ENCODE measurements around the gene LRP1.
A peak's percentile ranks its signal among the peaks of the same experiment; 100 is the strongest.

The LRP1 gene

DNA sequence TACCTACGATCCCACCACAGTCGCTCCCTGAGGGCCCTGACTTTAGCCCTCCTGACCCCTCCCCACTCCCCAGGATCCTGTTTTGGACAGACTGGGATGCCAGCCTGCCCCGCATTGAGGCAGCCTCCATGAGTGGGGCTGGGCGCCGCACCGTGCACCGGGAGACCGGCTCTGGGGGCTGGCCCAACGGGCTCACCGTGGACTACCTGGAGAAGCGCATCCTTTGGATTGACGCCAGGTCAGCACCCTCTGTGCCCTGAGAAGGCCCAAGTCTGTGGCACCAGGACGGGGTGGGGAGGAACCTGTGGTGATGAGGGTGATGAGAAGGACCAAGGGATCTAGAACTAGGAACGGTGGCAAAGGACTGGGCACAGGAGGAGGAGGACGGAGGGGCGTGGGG, 49.1 kb downstream of the LRP1 start:
- no peak for DNase-seq

DNA sequence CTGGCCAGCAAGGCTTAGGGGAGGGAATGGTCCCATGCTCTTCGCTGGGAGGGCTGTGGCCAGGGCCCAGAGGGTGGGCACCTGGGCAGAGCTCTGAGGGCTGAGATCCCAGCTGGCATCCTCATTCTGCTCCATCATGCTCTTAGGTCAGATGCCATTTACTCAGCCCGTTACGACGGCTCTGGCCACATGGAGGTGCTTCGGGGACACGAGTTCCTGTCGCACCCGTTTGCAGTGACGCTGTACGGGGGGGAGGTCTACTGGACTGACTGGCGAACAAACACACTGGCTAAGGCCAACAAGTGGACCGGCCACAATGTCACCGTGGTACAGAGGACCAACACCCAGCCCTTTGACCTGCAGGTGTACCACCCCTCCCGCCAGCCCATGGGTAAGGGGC, 49.9 kb downstream of the LRP1 start:
- DNase-seq = no peak

DNA sequence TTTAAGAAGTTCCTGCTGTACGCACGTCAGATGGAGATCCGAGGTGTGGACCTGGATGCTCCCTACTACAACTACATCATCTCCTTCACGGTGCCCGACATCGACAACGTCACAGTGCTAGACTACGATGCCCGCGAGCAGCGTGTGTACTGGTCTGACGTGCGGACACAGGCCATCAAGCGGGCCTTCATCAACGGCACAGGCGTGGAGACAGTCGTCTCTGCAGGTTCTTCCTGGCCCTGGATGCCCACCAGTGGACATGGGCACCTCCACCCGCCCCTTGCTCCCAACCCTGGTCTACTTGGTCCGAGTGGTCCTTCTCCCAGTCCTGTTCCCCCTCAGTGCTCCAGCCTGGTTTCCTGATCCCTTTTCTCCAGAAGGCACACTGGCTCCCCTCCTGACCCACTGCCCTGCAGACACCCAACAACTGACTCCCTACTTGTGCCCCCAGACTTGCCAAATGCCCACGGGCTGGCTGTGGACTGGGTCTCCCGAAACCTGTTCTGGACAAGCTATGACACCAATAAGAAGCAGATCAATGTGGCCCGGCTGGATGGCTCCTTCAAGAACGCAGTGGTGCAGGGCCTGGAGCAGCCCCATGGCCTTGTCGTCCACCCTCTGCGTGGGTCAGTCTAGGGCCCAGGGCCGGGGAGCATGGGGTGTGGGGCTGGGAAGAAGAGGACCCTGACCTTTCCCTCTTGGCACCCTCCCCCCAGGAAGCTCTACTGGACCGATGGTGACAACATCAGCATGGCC, 51.2 kb downstream of the LRP1 start:
- no peak for DNase-seq

DNA sequence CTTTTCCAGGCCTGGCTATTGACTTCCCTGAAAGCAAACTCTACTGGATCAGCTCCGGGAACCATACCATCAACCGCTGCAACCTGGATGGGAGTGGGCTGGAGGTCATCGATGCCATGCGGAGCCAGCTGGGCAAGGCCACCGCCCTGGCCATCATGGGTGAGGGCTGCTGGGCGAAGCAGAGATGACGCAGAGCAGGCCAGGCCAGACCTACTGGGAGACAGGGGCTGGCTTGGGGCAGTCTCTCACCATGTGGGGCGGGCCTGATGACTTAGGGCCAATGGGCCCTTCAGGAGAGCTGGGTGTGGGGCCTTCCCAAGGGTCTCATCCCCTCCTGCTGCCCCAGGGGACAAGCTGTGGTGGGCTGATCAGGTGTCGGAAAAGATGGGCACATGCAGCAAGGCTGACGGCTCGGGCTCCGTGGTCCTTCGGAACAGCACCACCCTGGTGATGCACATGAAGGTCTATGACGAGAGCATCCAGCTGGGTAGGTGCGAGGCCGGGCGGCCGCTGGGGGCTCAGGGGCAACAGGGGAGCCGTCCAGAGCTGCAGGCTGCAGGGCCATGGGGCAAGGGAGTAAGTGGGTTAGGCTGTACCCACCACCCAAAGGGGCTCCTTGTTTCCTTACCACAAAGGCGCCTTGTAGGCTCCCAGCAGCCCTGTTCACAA, 52.2 kb downstream of the LRP1 start:
- DNase-seq = no peak

DNA sequence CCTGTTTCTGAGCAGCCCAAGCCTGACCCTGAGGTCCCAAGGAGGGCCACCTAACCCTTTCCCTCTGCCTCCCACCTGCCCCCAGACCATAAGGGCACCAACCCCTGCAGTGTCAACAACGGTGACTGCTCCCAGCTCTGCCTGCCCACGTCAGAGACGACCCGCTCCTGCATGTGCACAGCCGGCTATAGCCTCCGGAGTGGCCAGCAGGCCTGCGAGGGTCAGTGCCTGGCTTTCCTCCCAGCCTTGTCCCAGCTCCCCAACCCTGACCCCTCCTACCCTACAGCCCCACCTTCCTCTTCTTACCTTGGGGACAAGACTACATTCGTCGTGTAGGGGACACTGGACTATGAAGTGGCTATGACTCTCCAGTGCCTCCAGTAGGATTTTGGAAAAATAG, 52.8 kb downstream of the LRP1 start:
- DNase-seq = no peak

DNA sequence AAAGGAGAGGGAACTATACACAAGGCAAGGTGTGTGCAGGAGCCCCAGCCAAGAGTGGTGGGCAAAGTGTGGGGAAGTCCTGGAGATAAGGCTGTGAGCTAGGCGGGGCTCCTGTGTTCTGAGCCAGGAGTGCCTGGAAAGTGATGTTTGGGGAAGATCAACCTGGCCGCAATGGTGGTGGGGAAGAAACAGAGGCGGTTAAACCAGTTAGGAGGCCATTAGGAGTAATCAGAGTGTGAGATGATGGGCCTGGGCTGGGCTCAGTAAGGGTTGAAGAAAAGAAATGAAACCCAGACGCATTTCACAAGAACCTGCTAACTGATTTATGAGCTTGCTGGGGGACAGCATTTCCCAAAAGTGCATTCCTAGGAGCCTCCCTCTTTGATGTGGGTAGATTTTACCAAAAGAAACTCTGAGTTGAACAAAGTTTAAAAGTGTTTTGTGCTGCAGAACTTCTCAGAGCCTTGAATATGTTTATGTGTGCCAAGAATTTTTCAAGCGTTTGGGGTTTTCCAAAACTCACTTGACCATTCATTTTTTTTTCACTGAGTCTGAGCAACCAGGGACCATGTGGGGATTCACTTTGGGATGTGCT, 53.4 kb downstream of the LRP1 start:
- no peak for DNase-seq

DNA sequence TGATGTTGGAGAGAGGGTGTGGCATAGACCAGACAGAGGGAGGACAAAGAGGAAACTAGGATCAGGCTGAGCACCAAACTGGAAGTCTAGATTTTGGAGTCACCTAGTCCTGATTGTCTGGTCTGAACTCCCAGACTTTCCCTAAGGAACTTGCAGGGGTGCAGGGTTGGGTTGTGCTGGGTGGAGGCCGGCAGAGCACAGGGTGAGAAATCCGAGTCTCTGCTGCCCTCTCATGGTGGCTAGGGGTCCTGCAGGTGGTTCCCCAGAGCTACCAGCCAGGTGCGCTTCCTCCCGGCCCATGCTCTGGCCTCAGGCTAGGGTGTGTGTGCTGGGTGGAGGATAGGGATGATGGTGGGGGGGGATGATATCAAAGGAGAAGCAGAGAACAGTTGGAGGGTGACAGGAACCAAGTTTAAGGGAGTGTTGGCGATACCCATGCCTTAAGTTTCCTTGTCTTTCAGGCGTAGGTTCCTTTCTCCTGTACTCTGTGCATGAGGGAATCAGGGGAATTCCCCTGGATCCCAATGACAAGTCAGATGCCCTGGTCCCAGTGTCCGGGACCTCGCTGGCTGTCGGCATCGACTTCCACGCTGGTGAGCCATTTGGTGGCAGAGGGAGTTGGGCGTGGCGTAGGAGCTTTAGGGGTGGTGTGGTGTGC, 54.8 kb downstream of the LRP1 start:
- DNase-seq = peak; percentile 49

DNA sequence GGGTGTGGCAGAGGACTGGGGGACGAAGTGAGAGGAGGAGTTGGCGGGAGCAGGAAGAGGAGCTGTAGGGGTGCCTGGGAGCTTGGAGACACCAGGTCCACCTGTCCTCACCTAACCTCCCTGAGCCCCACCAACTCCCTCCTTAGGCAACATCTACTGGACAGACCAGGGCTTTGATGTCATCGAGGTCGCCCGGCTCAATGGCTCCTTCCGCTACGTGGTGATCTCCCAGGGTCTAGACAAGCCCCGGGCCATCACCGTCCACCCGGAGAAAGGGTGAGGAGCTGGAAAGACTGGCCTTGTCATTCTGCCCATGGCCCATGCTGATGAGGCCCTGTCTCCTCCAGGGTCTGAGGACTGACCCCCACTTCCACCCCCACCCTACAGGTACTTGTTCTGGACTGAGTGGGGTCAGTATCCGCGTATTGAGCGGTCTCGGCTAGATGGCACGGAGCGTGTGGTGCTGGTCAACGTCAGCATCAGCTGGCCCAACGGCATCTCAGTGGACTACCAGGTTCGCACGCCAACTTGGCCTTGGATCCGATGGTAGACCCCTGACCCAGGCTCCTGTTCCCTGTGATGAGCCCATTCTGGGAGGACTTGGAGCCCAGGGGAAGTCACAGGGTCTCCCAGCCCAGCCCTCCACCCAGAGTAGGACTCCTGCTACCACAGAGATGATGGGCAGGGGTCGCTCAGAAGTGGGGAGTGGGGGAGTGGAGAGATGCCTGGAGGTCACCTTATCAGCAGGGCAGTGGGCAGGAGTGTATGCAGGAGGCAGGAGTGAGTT, 55.8 kb downstream of the LRP1 start:
- DNase-seq = no peak

DNA sequence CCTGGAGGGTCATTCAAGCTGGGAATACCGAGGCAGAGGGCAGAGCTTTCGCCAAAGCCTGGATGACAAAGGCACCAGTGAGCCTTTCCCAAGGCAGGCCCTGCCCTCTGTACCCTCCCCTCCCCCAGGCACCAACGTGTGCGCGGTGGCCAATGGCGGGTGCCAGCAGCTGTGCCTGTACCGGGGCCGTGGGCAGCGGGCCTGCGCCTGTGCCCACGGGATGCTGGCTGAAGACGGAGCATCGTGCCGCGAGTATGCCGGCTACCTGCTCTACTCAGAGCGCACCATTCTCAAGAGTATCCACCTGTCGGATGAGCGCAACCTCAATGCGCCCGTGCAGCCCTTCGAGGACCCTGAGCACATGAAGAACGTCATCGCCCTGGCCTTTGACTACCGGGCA, 57.1 kb downstream of the LRP1 start:
- no peak for DNase-seq

DNA sequence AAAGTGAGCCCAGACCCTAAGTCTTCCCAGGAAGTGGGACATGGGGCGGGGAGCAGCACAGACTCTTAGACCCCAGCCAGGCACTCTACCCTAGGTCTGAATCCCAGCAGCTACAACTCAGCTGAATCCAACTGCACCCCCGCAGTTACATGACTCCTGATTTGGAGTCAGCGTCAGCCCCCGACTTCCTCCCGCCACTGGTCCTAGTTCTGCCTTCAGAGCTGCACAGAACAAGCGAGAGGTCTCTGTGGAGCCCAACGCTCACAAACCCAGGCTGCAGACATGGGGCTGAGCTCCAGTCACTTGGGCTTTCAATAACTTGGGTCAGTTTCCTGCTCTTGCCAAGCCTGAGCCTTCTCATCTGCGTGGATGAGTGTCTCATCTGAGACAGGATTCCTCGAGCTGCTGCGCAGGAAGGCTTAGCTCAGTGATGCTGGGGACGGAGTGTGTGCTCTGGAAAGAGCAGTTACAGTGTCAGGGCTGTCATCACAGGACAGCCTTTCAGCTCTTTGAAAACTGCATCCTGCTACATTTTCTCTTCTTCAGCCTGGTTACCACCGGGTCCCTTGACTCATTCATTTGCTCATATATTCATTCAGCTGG, 57.7 kb downstream of the LRP1 start:
- DNase-seq = no peak

DNA sequence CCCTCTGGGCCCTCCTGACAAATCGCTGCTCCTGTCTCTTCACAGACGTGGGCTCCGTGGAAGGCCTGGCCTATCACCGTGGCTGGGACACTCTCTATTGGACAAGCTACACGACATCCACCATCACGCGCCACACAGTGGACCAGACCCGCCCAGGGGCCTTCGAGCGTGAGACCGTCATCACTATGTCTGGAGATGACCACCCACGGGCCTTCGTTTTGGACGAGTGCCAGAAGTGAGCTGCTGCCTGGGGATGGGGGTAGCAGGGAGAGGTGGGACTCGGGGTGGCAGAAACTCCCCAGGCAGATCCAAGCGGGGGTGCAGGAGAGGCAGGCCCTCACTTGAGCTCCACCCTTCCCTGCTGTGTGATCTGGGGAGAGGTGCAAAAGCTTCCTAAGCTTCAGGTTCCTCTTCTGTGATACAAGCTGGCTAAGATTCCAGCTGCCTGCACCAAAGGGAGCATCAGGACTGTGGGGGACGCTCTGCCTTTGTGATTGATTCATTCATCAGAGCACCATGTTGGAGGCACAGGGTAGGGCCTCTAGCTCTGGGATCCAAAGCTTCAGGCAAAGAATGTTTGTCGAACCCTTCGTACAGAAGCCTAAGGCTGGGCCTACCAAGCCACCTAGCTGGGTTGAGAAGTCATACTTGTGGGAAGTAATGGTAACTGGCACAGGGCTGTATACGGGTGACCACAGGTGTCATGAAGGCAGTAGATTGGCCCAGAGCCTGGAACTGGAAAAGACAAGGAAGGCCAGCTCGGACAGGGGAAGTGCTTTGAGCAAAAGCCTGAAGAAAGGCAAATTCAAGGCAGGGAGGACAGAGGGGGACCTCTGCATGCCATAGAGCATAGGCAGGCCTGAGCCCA, 59.2 kb downstream of the LRP1 start:
- DNase-seq = no peak

DNA sequence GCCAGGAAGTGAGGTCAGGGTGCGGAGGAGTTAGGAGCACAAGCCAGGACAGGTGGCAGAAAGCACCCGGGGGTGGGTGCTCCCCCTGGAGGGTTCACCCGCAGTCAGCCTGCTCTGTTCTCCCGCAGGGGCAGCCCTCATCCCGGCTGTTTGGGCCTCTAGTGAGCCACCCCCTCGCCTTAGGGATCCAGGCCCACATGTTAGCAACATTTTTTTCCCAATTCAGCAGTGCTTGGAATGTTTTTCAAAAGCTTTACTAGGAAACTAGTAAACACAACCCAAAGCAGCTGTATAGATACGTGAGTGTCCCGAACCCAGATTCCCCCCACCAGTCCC, 59.8 kb downstream of the LRP1 start:
- no peak for DNase-seq

DNA sequence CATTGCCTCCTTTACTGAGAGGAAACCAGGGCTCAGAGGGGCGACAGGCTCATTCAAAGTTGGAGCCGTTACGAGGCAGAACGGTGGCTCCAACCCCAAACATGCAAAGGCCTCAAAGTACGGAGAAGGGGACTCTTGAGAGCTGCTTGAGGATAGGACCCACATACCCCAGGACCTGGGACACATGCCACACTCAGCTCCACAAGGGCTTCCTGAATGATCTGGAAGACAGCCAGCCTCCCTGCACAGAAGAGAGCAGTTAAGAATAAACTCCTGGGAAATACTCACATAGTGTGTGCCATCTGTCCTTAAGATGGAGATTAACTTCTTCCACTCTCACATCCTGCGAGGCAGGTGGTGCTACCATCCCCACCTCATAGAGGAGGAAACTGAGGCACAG, 61.8 kb downstream of the LRP1 start:
- no peak for DNase-seq

DNA sequence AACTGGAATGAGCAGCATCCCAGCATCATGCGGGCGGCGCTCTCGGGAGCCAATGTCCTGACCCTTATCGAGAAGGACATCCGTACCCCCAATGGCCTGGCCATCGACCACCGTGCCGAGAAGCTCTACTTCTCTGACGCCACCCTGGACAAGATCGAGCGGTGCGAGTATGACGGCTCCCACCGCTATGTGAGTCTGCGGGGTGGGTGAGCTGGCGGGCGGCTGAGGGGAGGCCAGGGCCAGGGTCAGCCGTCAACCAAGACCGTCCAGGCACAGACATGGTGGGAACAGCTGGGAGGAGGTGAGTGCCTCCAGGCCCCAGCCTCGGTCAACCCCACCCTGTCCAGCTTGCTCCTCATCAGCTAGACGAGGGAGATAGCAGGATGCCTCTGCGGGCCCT, 62.5 kb downstream of the LRP1 start:
- no peak for DNase-seq

DNA sequence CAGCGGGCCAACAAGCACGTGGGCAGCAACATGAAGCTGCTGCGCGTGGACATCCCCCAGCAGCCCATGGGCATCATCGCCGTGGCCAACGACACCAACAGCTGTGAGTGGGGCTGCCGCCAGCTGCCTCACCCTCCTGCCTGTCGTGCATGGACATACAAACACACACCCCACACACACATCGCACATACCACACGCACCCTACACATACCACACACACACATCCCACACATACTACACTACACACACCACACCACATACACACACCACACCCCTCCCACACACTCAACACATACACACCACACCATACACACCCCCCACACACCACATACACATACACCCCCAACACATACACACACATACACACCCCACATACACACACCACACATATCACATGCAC, 63.1 kb downstream of the LRP1 start:
- DNase-seq = no peak

DNA sequence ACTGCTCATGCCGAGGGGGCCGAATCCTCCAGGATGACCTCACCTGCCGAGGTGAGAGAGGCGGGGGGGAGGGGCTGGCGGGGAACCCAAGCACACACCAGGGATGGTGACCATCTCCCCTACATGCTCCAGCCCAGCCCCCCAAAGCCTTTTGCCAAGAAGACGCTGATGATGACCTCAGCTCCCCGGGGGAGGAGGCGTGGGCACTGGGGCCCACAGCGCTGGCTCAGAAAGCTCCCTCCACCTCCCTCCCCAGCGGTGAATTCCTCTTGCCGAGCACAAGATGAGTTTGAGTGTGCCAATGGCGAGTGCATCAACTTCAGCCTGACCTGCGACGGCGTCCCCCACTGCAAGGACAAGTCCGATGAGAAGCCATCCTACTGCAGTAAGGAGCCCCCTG, 64.6 kb downstream of the LRP1 start:
- DNase-seq = no peak

DNA sequence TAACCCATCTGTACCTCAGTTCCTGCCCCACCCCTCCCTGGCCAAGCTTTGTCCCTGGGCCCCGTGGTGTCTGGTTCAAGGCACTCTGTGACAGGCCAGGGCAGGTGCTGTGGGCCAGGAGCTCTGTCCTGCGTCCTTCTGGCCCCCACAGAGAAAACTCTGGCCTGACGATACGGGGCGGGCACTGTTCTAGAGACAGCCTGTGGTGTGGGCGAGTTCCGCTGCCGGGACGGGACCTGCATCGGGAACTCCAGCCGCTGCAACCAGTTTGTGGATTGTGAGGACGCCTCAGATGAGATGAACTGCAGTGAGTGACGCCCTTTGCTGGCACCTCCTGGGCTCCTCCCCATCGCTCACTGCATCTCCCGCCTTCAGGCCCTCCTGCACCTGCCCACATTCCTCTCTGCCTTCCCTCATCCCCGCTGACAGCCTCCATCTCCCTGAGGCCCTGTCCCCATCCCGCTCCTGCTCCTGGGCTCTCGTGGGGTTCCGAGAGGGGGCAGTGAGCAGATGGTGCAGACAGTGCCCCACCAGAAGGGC, 65.5 kb downstream of the LRP1 start:
- no peak for DNase-seq

DNA sequence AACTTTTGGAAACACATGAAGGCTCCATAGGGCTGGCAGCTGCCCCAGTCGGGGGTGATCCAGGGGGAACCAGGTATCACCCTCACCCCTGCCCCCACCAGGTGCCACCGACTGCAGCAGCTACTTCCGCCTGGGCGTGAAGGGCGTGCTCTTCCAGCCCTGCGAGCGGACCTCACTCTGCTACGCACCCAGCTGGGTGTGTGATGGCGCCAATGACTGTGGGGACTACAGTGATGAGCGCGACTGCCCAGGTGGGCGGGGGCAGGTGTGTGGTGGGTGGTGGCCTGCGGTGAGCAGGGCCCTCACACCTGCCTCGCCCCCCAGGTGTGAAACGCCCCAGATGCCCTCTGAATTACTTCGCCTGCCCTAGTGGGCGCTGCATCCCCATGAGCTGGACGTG, 66.0 kb downstream of the LRP1 start:
- no peak for DNase-seq

DNA sequence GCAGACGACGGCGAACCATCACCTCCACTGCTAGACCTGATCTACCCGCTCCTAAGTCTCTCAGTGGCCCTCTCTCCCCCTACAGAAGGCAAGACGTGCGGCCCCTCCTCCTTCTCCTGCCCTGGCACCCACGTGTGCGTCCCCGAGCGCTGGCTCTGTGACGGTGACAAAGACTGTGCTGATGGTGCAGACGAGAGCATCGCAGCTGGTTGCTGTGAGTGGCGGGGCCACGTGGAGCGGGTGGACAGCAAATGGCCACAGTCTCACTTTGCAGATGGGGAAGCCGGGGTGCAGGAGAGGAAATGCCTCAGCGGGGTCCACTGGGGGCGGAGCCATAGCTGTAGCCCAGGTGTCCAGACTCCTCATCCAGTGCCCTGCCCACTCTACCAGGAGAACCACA, 66.9 kb downstream of the LRP1 start:
- no peak for DNase-seq

DNA sequence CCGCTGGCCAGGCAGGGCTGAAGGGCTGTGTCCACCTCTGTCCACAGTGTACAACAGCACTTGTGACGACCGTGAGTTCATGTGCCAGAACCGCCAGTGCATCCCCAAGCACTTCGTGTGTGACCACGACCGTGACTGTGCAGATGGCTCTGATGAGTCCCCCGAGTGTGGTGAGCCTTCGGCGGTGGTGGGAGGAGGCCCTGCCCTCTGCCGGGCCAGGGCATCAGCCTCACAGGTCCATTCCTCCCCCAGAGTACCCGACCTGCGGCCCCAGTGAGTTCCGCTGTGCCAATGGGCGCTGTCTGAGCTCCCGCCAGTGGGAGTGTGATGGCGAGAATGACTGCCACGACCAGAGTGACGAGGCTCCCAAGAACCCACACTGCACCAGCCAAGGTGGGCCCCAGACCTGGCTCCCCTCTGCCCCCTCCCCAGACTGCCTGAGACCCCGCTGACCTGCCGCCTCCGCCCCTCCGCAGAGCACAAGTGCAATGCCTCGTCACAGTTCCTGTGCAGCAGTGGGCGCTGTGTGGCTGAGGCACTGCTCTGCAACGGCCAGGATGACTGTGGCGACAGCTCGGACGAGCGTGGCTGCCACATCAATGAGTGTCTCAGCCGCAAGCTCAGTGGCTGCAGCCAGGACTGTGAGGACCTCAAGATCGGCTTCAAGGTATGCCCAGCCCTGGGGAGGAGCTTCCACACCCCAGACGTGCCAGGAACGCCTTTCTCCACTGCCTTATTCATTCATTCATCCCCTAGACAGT, 67.5 kb downstream of the LRP1 start:
- no peak for DNase-seq

DNA sequence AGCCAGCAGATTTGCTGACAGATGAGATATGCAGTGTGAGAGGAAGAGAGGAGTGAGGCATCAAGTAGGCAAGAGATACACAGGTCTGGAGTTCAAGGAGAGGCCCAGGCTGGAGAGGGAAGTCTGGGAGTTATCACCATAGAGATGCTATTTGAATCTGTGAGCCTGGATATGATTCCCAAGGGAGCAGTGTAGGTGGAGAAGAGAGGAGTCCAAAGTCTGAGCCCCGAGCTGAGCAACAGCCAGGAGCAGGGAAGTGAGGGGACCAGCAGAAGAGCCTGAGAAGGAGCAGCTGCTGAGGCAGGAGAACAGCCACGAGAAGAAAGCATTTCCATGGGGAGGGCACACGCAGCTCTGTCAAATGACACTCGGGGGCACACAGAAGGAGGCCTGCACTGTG, 68.2 kb downstream of the LRP1 start:
- no peak for DNase-seq
